Heart left ventricle (tissue), 16 donors: ENCODE measurements around the gene AFAP1L1. TPM values are rescaled to one million over a fixed set of nuclear protein-coding genes. Genes with fewer than 3 reads are reported as not detected.

ENCODE experiments used
- ATAC-seq, 4 donors: fragments of 200-7000 bp; cut with Tn5 transposase; one replicate each; pipeline ENCODE4 v1.9.1; 2020 to 2022; ENCODE audit warnings: moderate library complexity in 4 of 4, mild to moderate bottlenecking in 3 of 4, moderate number of reproducible peaks in 1 of 4
- DNase-seq, 5 donors: peaks; one replicate each; pipeline ENCODE4 v3.0.0-alpha.2; 2020
- H3K27ac ChIP-seq, 12 donors: fragments of 200-600 bp; sonication (generic) in 4 of 12; one replicate each; pipeline versions ENCODE4 v1.5.0 to v1.8.0; 2016 to 2022; ENCODE audit warnings: mild to moderate bottlenecking in 2 of 12
- H3K27me3 ChIP-seq, 9 donors: fragments of 200-600 bp; sonication (generic) in 2 of 9; one replicate each; pipeline versions ENCODE4 v1.5.1 to v1.8.0; 2016 to 2022; ENCODE audit warnings: mild to moderate bottlenecking in 3 of 9
- H3K36me3 ChIP-seq, 9 donors: fragments of 200-600 bp; sonication (generic) in 2 of 9; one replicate each; pipeline versions ENCODE4 v1.5.0 to v1.8.0; 2018 to 2022; ENCODE audit warnings: mild to moderate bottlenecking in 2 of 9
- H3K4me1 ChIP-seq, 12 donors: fragments of 200-600 bp; sonication (generic) in 4 of 12; one replicate each; pipeline versions ENCODE4 v1.5.0 to v1.8.0; 2016 to 2022; ENCODE audit warnings: mild to moderate bottlenecking in 3 of 12
- H3K4me3 ChIP-seq, 12 donors: fragments of 200-600 bp; sonication (generic) in 4 of 12; one replicate each; pipeline versions ENCODE4 v1.5.0 to v1.8.0; 2017 to 2022; ENCODE audit warnings: mild to moderate bottlenecking in 9 of 12, moderate library complexity in 4 of 12
- H3K9me3 ChIP-seq, 12 donors: fragments of 200-600 bp; sonication (generic) in 4 of 12; one replicate each; pipeline versions ENCODE4 v1.5.0 to v1.8.0; 2016 to 2022; ENCODE audit warnings: mild to moderate bottlenecking in 1 of 12
- CTCF ChIP-seq, 12 donors: fragments of 200-600 bp; sonication (generic) in 4 of 12; IDR thresholded peaks; one replicate each; pipeline versions ENCODE4 v1.5.0 to v1.8.0; 2018 to 2022; ENCODE audit warnings: antibody characterized with exemption in 12 of 12, mild to moderate bottlenecking in 5 of 12
- POLR2A ChIP-seq, 2 donors: fragments of 450-650 bp; IDR thresholded peaks; one replicate each; pipeline ENCODE4 v1.6.1; 2017; ENCODE audit warnings: antibody characterized with exemption in 2 of 2, mild to moderate bottlenecking in 2 of 2, moderate library complexity in 2 of 2
- WGBS, 4 donors: extraction: QIAGEN DNeasy Blood & Tissue Kit in 2 of 4; methylation state at CpG; one replicate each; pipeline versions ENCODE4 v1.1.5 to v1.1.7; 2013 to 2018; 5-methylcytosine and 5-hydroxymethylcytosine counted together
- intact Hi-C, 10 donors: fragments of 100-400 bp; cut with DNase I; formaldehyde crosslinking; loops; one replicate each; pipeline versions ENCODE4 v1.11.1 to v1.14.2; 2022
- polyA plus RNA-seq, 2 donors: library from polyadenylated mRNA; stranded (reverse); fragments of 200-250 nt; gene quantifications; one replicate each; pipeline ENCODE4 v1.2.3, GENCODE V29; 2013
- total RNA-seq, 9 donors: library from RNA; depleted of rRNA in 2 of 9; stranded (reverse); fragments of >200 nt in 2 of 9; fragmentation: NEBNext Ultra II Directional in 3 of 9; extraction: Animal tissue kit (Norgen Biotek cat#: 25700) in 3 of 9; gene quantifications; one replicate each; pipeline versions ENCODE4 v1.1.0 to v1.2.4, GENCODE V29; 2016 to 2023
- donor health status: ischemic (EF 13 %, LVEDD 7.1; RV severe dilation, severe dysfunction).
- donor health status: healthy with polysubstance abuse.
- donor health status: DM: no; HTN: yes; CAD: no.
- donor health status: DM: no; HTN: no; CAD: no.
- donor health status: ischemic (EF 25% LVEDD 6.9; RV normal size, moderate dysfunction).
- donor health status: ischemic (EF 25% LVEDD 5.7; RV mildly dilated, moderate dysfunction).
- donor health status: healthy.
- donor health status: DM: yes; HTN: yes; CAD: no.
- donor health status: ischemic (EF 35%, LVEDD 5.7; RV mildly dilated, moderate dysfunction).
- donor health status: nonischemic (EF 11% LVEDD 7.7; RV severe dilation, severe dysfunction).
- donor health status: DM: yes; HTN: yes; CAD: no.
- donor health status: PGD.
- donor health status: ischemic (EF 29% LVEDD 5.4; RV normal size, mild dysfunction).
- donor health status: nonischemic (EF 23%, LVEDD 6.1; RV moderate dilation, normal function).

The AFAP1L1 gene
- total and polyA plus RNA-seq, 11 donors = 30.4 to 57.7 (median 45.0) TPM

- intact Hi-C loops = no loop called here
- Histone ChIP-seq H3K4me1 (peaks cover 13 to 99% (median 83%) of the 10 kb centered on the region in 12 donors), H3K4me3 (no peak overlapping the region), H3K9me3 (no peaks in the 10 kb centered on the region), H3K36me3 (peaks cover 0 to 8% (median under 1%) of the 10 kb centered on the region in 9 donors), H3K27me3 (no peaks in the 10 kb centered on the region), H3K27ac (peak overlapping the region; percentile 26 to 86 (median 80))
- DNase-seq = no peak
- TF ChIP-seq POLR2A (IDR thresholded peaks at IDR 0.05) (no peak), CTCF (IDR thresholded peaks at IDR 0.05) (no peak)
- no peak for ATAC-seq
- 35 to 42% (median 37%) methylated on average over 10 of the region's 10 CpGs for WGBS, 4 donors
Measured at GRCh38 chr5:149294872-149295829, 23.5 kb downstream of the AFAP1L1 start.

- H3K27me3 ChIP-seq = no peaks in the 10 kb centered on the region
- H3K36me3 ChIP-seq = peaks cover 0 to 30% (median 20%) of the 10 kb centered on the region in 9 donors
- H3K4me1 ChIP-seq = peaks cover 13 to 100% (median 81%) of the 10 kb centered on the region in 12 donors
- H3K4me3 ChIP-seq = no peak overlapping the region
- ATAC-seq (peak; percentile 79 to 83 (median 82)), DNase-seq (peak in 4 of 5 donors; percentile 58 to 77 (median 64))
- intact Hi-C loops = no loop called here
- H3K27ac ChIP-seq = peak overlapping the region; percentile 38 to 86 (median 80)
- TF ChIP-seq POLR2A (IDR thresholded peaks at IDR 0.05) = no peak
- TF ChIP-seq CTCF (IDR thresholded peaks at IDR 0.05) = no peak
- no peaks in the 10 kb centered on the region for H3K9me3 ChIP-seq
- WGBS, 4 donors = 34 to 42% (median 39%) methylated on average over 5 of the region's 5 CpGs
Measured at GRCh38 chr5:149297340-149298025, 25.8 kb downstream of the AFAP1L1 start.

- 19 to 34% (median 27%) methylated on average over 1 of the region's 1 CpG for WGBS, 4 donors
- Histone ChIP-seq H3K4me1 (peaks cover 13 to 98% (median 78%) of the 10 kb centered on the region in 12 donors), H3K36me3 (peaks cover 0 to 37% (median 27%) of the 10 kb centered on the region in 9 donors), H3K9me3 (no peaks in the 10 kb centered on the region), H3K4me3 (no peak overlapping the region), H3K27ac (peak overlapping the region; percentile 38 to 86 (median 80)), H3K27me3 (no peaks in the 10 kb centered on the region)
- DNase-seq (no peak), ATAC-seq (no peak)
- TF ChIP-seq POLR2A (IDR thresholded peaks at IDR 0.05) = no peak
- no peak for TF ChIP-seq CTCF (IDR thresholded peaks at IDR 0.05)
- intact Hi-C loops = no loop called here
Measured at GRCh38 chr5:149298163-149298562, 26.5 kb downstream of the AFAP1L1 start.
